GM13977 (cell line): ENCODE measurements around the gene SYNPO2.

Source experiments
- DNase-seq: peaks from one replicate; pipeline ENCODE4 v3.0.0; 2012; ENCODE audit warnings: low spot score
- CTCF ChIP-seq: IDR thresholded peaks from 2 replicates; pipeline ENCODE4 v1.5.1; 2012; ENCODE audit warnings: mild to moderate bottlenecking, control low read depth; ENCODE audit not compliant: insufficient read depth; ENCODE audit errors: extremely low read depth, missing control alignments
- in situ Hi-C: fragments of 300-500 bp; cut with MboI; formaldehyde crosslinking; loops from one replicate; pipeline ENCODE4 v1.12.0; 2022; ENCODE audit warnings: low sequenced_read_pairs, low pct_unique_long_range_greater_than_20kb, mixed read lengths, inconsistent platforms; ENCODE audit not compliant: unreplicated experiment

SYNPO2 gene

DNA sequence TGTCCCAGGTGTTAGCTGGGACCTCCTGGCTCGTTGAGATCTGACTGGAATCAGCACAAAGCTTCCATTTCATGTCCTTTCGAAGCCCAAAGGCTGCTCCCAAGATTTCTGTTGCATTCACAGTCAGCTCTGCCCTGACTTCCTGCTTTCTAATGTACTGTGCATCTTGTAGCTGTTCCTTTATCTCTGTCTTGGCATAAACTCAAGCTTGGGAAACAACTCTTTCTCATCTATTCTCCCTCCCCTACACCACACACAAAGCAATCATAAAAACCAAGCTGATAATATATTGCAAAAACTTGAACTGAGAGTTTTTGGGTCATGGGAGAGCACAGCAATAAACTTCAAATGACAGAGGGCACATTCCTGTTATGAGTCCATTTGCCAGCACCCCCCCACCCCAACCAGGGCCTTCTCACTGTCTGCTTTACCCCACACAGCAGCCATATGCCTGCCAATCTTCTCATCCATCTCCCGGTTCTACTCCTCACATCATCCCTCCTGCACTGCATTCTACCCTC, 76.3 kb downstream of the SYNPO2 start:
- in situ Hi-C loops: no loop called here
- no peak for TF ChIP-seq CTCF
- DNase-seq: no peak

- in situ Hi-C loops: no loop called here
Measured at GRCh38 chr4:118967393-118967792, 78.7 kb downstream of the SYNPO2 start.

DNA sequence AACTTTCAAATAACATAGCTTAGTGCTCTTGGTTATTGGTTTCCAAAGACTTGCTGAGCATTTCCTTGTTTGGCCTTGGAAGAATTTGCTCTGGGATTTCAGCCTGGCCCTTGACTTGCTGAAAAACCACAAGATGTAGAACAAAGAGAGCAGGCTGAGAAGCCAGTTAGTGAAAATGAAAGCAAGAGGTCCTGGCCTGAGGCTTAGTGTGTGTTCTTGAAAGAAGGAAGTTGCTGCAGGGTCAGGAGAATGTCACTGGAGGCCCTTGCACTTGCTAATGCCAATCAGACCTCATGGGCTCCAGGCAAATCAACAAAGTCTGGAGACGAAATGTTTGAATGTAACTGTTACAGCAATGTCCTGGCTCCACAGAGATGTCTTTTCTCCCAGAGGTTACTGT, 79.4 kb downstream of the SYNPO2 start:
- peak; percentile 60 for DNase-seq
- no peak for TF ChIP-seq CTCF

More at GRCh38 chr4:118967393-118967792, 78.7 kb downstream of the SYNPO2 start:
- DNase-seq: no peak
- no peak for TF ChIP-seq CTCF

DNA sequence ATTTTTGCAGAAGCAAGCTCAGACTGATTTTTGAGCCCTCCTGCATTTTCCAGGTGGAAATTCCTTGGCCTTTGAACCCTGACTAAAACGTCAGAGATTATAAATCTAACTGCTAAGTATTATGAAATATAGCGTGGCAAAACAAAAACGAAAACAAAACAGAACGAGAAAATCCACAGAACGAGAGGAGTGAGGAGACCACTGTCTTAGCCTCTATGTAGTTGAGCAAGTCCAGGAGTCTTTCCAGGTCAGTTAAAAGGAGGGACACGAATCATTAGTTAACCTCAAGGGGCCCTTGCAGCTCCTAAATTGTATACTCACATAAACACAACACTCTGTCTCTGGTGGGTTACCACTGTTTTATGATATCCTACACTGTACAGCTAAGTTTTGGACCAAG, 80.2 kb downstream of the SYNPO2 start:
- in situ Hi-C loops: no loop called here
- TF ChIP-seq CTCF: no peak
- DNase-seq: no peak

More for the DNA sequence above, 79.4 kb downstream of the SYNPO2 start:
- in situ Hi-C loops: no loop called here

- peak; percentile 47 for TF ChIP-seq CTCF
- in situ Hi-C loops: no loop called here
- DNase-seq: no peak
Measured at GRCh38 chr4:118969359-118969758, 80.7 kb downstream of the SYNPO2 start.

GRCh38 chr4:118972167-118972566, 83.5 kb downstream of the SYNPO2 start:
- in situ Hi-C loops: loop anchor here (10.0 kb wide), 1 partner anchor 523 kb away; no protein-coding TSS in a partner anchor
- no peak for DNase-seq
- no peak for TF ChIP-seq CTCF
